HepG2 (cell line): ENCODE measurements around the gene TAS2R13. TPM values are rescaled to one million over a fixed set of nuclear protein-coding genes. Genes with fewer than 3 reads are reported as not detected.

Experiments
- ATAC-seq: fragments of 200-7000 bp; cut with Tn5 transposase; 3 replicates; pipeline ENCODE4 v1.9.1; 2020; ENCODE audit warnings: mild to moderate bottlenecking, moderate library complexity
- BruUV-seq: library from RNA; stranded (reverse); fragments of 400-500 nt; replicated peaks from 2 replicates; lab custom pipeline; 2021; lab: Mats Ljungman, UMichigan
- CTCF ChIA-PET: fragments of 300-600 bp; formaldehyde crosslinking; extraction: SDS; loops from one replicate; lab custom pipeline; 2021; ENCODE audit warnings: low total read pairs, inconsistent platforms, low intra/inter-chr PET ratio; lab: Yijun Ruan, JAX
- POLR2A ChIA-PET: fragments of 350-600 bp; sonication (Branson Sonifier 250); formaldehyde crosslinking; loops from one replicate; lab custom pipeline; 2020; ENCODE audit warnings: antibody characterized with exemption, inconsistent platforms; lab: Yijun Ruan, JAX
- DNase-seq: peaks from one replicate; pipeline ENCODE4 v3.0.0-alpha.2; 2015; ENCODE audit warnings: low spot score
- FAIRE-seq: peaks from 3 replicates; lab custom pipeline; 2011; peaks lifted over from hg19 to GRCh38; lab: Jason Lieb, UNC
- H2AFZ ChIP-seq: one replicate; pipeline ENCODE4 v1.6.1; 2011; ENCODE audit warnings: low read length, inconsistent platforms
- H3K27ac ChIP-seq: fragments of 300-600 bp; 3 replicates; pipeline ENCODE4 v1.8.0; 2011; ENCODE audit warnings: mixed run types, mild to moderate bottlenecking, mixed read lengths, low read length, inconsistent platforms; ENCODE audit not compliant: insufficient read depth; ENCODE audit errors: extremely low read length
- H3K27me3 ChIP-seq, 2 experiments: fragments of 200-600 bp in 1 of 2; 2 replicates in 1 of 2; 3 replicates in 1 of 2; pipeline versions ENCODE4 v1.6.0 to v1.8.0; 2011; ENCODE audit warnings: low read length in 2 of 2, mild to moderate bottlenecking in 2 of 2, moderate library complexity in 2 of 2, inconsistent platforms in 1 of 2; ENCODE audit not compliant: insufficient read depth in 2 of 2, control insufficient read depth in 1 of 2
- H3K36me3 ChIP-seq, 2 experiments: fragments of 200-600 bp in 1 of 2; replicated peaks in 1 of 2; 2 replicates in 1 of 2; 3 replicates in 1 of 2; pipeline versions ENCODE4 v1.5.1 to v1.8.0; 2011; ENCODE audit warnings: low read length in 2 of 2, inconsistent platforms in 1 of 2; ENCODE audit not compliant: insufficient read depth in 2 of 2, control insufficient read depth in 1 of 2
- H3K4me1 ChIP-seq: 2 replicates; pipeline ENCODE4 v1.5.1; 2012; ENCODE audit warnings: low read length, inconsistent platforms; ENCODE audit not compliant: insufficient read depth
- H3K4me2 ChIP-seq: 2 replicates; pipeline ENCODE4 v1.6.0; 2011; ENCODE audit warnings: low read depth, low read length, inconsistent platforms
- H3K4me3 ChIP-seq, 3 experiments: fragments of 200-600 bp in 1 of 3; sonication (generic), shearing (Covaris generic) in 1 of 3; replicated peaks in 1 of 3; 2 replicates each; pipeline ENCODE4 v1.5.1; 2011 to 2016; ENCODE audit warnings: low read length in 3 of 3, inconsistent platforms in 2 of 3, low read depth in 2 of 3, mild to moderate bottlenecking in 2 of 3, control low read depth in 1 of 3, mixed read lengths in 1 of 3; ENCODE audit not compliant: insufficient read depth in 1 of 3
- H3K79me2 ChIP-seq: one replicate; pipeline ENCODE4 v1.6.1; 2011; ENCODE audit warnings: low read length, inconsistent platforms; ENCODE audit not compliant: insufficient read depth
- H3K9ac ChIP-seq: 2 replicates; pipeline ENCODE4 v1.6.0; 2011; ENCODE audit warnings: mild to moderate bottlenecking, low read depth, low read length, inconsistent platforms; ENCODE audit not compliant: insufficient read depth
- H3K9me3 ChIP-seq: 2 replicates; pipeline ENCODE4 v1.5.1; 2012; ENCODE audit warnings: mild to moderate bottlenecking, low read length
- H4K20me1 ChIP-seq: 2 replicates; pipeline ENCODE4 v1.6.0; 2011; ENCODE audit warnings: inconsistent platforms, mild to moderate bottlenecking, low read length, moderate library complexity; ENCODE audit not compliant: insufficient read depth
- FOXM1 ChIP-seq: sonication (generic); formaldehyde crosslinking; IDR thresholded peaks from 2 replicates; pipeline ENCODE4 v1.5.0; 2020; ENCODE audit warnings: missing genetic modification reagents
- KLF11 ChIP-seq: IDR thresholded peaks from 2 replicates; pipeline ENCODE4 v1.6.1; 2016; ENCODE audit warnings: missing compliant biosample characterization
- NFYB ChIP-seq: sonication (generic); formaldehyde crosslinking; IDR thresholded peaks from 2 replicates; pipeline ENCODE4 v1.4.0; 2020; ENCODE audit warnings: missing genetic modification reagents
- POGZ ChIP-seq: sonication (generic); formaldehyde crosslinking; IDR thresholded peaks from 2 replicates; pipeline ENCODE4 v1.4.0; 2020; ENCODE audit warnings: mild to moderate bottlenecking, missing genetic modification reagents
- TCF12 ChIP-seq, 2 experiments: fragments of 450-650 bp in 1 of 2; sonication (generic) in 1 of 2; formaldehyde crosslinking in 1 of 2; IDR thresholded peaks; 2 replicates each; pipeline versions ENCODE4 v1.6.1 to v1.8.0; 2017 to 2022; ENCODE audit warnings: antibody characterized with exemption in 1 of 2, mild to moderate bottlenecking in 1 of 2, missing genetic modification reagents in 1 of 2, moderate library complexity in 1 of 2
- TP53 ChIP-seq: sonication (generic); formaldehyde crosslinking; conservative IDR thresholded peaks from 2 replicates; pipeline ENCODE4 v1.4.0; 2020; ENCODE audit warnings: missing genetic modification reagents
- U2AF2 ChIP-seq: fragments of 200-400 bp; formaldehyde crosslinking; IDR thresholded peaks from 2 replicates; pipeline ENCODE4 v1.6.1; 2017; ENCODE audit warnings: low read depth, mild to moderate bottlenecking, low read length
- ZBTB3 ChIP-seq: sonication (generic); formaldehyde crosslinking; IDR thresholded peaks from 2 replicates; pipeline ENCODE4 v1.4.0; 2020; ENCODE audit warnings: low read depth, mild to moderate bottlenecking, moderate library complexity, missing genetic modification reagents, borderline replicate concordance
- ZNF703 ChIP-seq: sonication (generic); formaldehyde crosslinking; IDR thresholded peaks from 2 replicates; pipeline ENCODE4 v1.5.1; 2020; ENCODE audit warnings: missing genetic modification reagents, mild to moderate bottlenecking, moderate library complexity, borderline replicate concordance
- WGBS: methylation state at CpG from one replicate; pipeline ENCODE4 v1.1.6; 2017; ENCODE audit warnings: low lambda C conversion rate; 5-methylcytosine and 5-hydroxymethylcytosine counted together
- in situ Hi-C: cut with HindIII; loops from 2 replicates; pipeline ENCODE4 v1.10.0; 2017; ENCODE audit warnings: low pct_unique_long_range_greater_than_20kb; ENCODE audit not compliant: extremely low pct_ligation_motif_present
- intact Hi-C: fragments of 100-400 bp; cut with micrococcal nuclease; formaldehyde crosslinking; loops from one replicate; pipeline ENCODE4 v1.10.0; 2022; ENCODE audit not compliant: unreplicated experiment
- polyA plus RNA-seq, 8 experiments: library from polyadenylated mRNA; depleted of rRNA in 3 of 8; stranded (reverse) in 7 of 8; unstranded in 1 of 8; fragments of >200 nt; fragmentation: Illumina TruSeq in 4 of 8; extraction: Trizol in 4 of 8; gene quantifications; 2 replicates each; pipeline versions ENCODE4 v1.2.1 to v1.2.3, GENCODE V29; 2011 to 2016; ENCODE audit warnings: low read depth in 4 of 8, missing spikeins in 1 of 8, mixed read lengths in 1 of 8; ENCODE audit not compliant: insufficient read depth in 1 of 8
- total RNA-seq, 5 experiments: library from RNA; depleted of rRNA; stranded (reverse); fragments of >200 nt; fragmentation: Illumina TruSeq; extraction: Trizol; gene quantifications; 2 replicates each; pipeline ENCODE4 v1.2.3, GENCODE V29; 2016; ENCODE audit warnings: low read depth in 1 of 5
- TF ChIP-seq, protein P1 (sequence below): sonication (generic); formaldehyde crosslinking; IDR thresholded peaks from 2 replicates; pipeline ENCODE4 v1.9.0; 2021; ENCODE audit warnings: mild to moderate bottlenecking, missing genetic modification reagents
- TF ChIP-seq, protein P2 (sequence below): sonication (generic); formaldehyde crosslinking; IDR thresholded peaks from 2 replicates; pipeline ENCODE4 v1.9.0; 2021; ENCODE audit warnings: missing genetic modification reagents, mild to moderate bottlenecking, borderline replicate concordance

TAS2R13 gene
- total and polyA plus RNA-seq, 2 of the 13 experiments (the other 11 are each of a cell fraction or from before 2014, with no cell fraction given) = 0.33 to 1.3 TPM

DNA sequence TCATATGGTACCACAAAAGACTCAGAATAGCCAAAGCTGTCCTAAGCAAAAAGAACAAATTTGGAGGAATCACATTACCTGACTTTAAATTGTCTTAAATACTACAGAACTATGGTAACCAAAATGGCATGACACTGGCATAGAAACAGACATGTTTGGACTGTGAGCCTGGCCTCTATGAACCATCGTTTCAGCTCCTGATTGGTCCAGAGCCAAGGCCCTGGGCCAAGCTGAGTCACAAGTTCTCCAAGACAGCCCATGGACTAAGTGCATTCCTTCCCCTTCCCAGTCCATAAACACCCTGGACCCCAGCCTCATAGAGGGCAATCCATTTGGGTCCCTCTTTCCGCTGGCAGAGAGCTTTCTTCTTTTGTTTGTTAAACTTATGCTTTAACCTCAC is 48.0 kb downstream of the TAS2R13 start:
- FAIRE-seq (no peak), ATAC-seq (no peak), DNase-seq (no peak)
- intact Hi-C loops = no loop called here
- Histone ChIP-seq H2AFZ (no peak overlapping the region), H3K27me3 (no peaks in the 10 kb centered on the region), H3K79me2 (no peaks in the 10 kb centered on the region), H3K9me3 (peaks cover 17% of the 10 kb centered on the region), H3K4me2 (no peak overlapping the region), H3K9ac (no peak overlapping the region), H3K4me3 (no peak overlapping the region), H4K20me1 (no peaks in the 10 kb centered on the region), H3K27ac (no peak overlapping the region), H3K4me1 (no peaks in the 10 kb centered on the region), H3K36me3 (peaks cover 3 to 17% of the 10 kb centered on the region in 2 experiments; a peak in 2 of 5 replicates)
- ChIA-PET CTCF (no interaction called here), POLR2A (no interaction called here)
- TF ChIP-seq, protein P1, sequence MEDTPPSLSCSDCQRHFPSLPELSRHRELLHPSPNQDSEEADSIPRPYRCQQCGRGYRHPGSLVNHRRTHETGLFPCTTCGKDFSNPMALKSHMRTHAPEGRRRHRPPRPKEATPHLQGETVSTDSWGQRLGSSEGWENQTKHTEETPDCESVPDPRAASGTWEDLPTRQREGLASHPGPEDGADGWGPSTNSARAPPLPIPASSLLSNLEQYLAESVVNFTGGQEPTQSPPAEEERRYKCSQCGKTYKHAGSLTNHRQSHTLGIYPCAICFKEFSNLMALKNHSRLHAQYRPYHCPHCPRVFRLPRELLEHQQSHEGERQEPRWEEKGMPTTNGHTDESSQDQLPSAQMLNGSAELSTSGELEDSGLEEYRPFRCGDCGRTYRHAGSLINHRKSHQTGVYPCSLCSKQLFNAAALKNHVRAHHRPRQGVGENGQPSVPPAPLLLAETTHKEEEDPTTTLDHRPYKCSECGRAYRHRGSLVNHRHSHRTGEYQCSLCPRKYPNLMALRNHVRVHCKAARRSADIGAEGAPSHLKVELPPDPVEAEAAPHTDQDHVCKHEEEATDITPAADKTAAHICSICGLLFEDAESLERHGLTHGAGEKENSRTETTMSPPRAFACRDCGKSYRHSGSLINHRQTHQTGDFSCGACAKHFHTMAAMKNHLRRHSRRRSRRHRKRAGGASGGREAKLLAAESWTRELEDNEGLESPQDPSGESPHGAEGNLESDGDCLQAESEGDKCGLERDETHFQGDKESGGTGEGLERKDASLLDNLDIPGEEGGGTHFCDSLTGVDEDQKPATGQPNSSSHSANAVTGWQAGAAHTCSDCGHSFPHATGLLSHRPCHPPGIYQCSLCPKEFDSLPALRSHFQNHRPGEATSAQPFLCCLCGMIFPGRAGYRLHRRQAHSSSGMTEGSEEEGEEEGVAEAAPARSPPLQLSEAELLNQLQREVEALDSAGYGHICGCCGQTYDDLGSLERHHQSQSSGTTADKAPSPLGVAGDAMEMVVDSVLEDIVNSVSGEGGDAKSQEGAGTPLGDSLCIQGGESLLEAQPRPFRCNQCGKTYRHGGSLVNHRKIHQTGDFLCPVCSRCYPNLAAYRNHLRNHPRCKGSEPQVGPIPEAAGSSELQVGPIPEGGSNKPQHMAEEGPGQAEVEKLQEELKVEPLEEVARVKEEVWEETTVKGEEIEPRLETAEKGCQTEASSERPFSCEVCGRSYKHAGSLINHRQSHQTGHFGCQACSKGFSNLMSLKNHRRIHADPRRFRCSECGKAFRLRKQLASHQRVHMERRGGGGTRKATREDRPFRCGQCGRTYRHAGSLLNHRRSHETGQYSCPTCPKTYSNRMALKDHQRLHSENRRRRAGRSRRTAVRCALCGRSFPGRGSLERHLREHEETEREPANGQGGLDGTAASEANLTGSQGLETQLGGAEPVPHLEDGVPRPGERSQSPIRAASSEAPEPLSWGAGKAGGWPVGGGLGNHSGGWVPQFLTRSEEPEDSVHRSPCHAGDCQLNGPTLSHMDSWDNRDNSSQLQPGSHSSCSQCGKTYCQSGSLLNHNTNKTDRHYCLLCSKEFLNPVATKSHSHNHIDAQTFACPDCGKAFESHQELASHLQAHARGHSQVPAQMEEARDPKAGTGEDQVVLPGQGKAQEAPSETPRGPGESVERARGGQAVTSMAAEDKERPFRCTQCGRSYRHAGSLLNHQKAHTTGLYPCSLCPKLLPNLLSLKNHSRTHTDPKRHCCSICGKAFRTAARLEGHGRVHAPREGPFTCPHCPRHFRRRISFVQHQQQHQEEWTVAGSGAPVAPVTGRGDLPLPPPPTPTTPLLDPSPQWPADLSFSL = no peak
- no peak for TF ChIP-seq U2AF2
- TF ChIP-seq KLF11 (CRISPR knock-in tag) = no peak
- TF ChIP-seq TP53 (CRISPR knock-in tag) = no peak
- no peak for TF ChIP-seq ZBTB3 (CRISPR knock-in tag)
- no peak for TF ChIP-seq NFYB
- TF ChIP-seq ZNF703 = no peak
- no peak for TF ChIP-seq TCF12 (IDR thresholded peaks at IDR 0.05)
- TF ChIP-seq TCF12 (CRISPR knock-in tag; IDR thresholded peaks at IDR 0.05) = no peak
- TF ChIP-seq POGZ (CRISPR knock-in tag) = no peak
- TF ChIP-seq FOXM1 (CRISPR knock-in tag) = no peak
- TF ChIP-seq, protein P2, sequence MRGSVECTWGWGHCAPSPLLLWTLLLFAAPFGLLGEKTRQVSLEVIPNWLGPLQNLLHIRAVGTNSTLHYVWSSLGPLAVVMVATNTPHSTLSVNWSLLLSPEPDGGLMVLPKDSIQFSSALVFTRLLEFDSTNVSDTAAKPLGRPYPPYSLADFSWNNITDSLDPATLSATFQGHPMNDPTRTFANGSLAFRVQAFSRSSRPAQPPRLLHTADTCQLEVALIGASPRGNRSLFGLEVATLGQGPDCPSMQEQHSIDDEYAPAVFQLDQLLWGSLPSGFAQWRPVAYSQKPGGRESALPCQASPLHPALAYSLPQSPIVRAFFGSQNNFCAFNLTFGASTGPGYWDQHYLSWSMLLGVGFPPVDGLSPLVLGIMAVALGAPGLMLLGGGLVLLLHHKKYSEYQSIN = no peak
- BruUV-seq = no TSS peak
- in situ Hi-C loops = no loop called here
- WGBS = 100% methylated on average over 2 of the region's 2 CpGs
